Stimulated activated CD8-positive, alpha-beta memory T cell treated with anti-CD3 and anti-CD28 coated beads, Interleukin-4, amount 100 ng/mL, for 48 hours (primary cell): Measurements from ENCODE around the gene RPL18A.

Experiments
- DNase-seq: peaks from one replicate; pipeline ENCODE4 v3.0.0-alpha.2; 2020

Gene RPL18A

GRCh38 chr19:17859533-17860330, at the start of gene RPL18A:
Gene RPL18A (plus strand): TSS chr19:17859910. CDS start chr19:17859957, 47 bp downstream.
- peak; percentile 99 for DNase-seq

DNA sequence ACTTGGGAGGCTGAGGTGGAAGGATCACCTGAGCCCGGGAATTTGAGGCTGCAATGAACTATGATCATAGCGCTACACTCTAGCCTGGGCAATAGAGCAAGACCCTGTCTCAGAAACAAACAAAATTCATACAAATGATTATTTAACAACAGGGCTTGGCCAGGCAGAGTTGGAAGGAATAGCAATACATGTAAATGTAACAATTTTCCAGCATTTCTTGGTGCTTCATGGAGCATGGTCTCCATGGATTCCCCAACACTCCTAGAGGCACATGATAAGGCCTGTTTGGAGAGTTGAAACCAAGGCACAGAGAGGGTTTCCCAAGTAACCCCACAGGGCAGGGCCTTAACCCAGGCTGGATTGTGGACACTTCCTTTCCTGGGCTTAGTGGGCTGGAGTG, 48.6 kb upstream of the RPL18A start:
- no peak for DNase-seq

DNA sequence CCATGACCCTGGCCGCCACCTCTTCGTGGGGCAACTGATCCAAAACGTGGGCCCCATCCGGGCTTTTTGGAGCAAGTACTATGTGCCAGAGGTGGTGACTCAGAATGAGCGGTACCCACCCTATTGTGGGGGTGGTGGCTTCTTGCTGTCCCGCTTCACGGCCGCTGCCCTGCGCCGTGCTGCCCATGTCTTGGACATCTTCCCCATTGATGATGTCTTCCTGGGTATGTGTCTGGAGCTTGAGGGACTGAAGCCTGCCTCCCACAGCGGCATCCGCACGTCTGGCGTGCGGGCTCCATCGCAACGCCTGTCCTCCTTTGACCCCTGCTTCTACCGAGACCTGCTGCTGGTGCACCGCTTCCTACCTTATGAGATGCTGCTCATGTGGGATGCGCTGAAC, 48.0 kb upstream of the RPL18A start:
- DNase-seq, result no peak

- no peak for DNase-seq
These were observed 47.6 kb upstream of the RPL18A start for GRCh38 chr19:17812099-17812498.

- no peak for DNase-seq
These were observed 41.9 kb upstream of the RPL18A start for GRCh38 chr19:17817668-17818363.

GRCh38 chr19:17821190-17821589, 38.5 kb upstream of the RPL18A start, which contains the start of gene INSL3:
Gene INSL3 (minus strand): TSS chr19:17821519. CDS start chr19:17821506, 13 bp downstream.
- no peak for DNase-seq

DNA sequence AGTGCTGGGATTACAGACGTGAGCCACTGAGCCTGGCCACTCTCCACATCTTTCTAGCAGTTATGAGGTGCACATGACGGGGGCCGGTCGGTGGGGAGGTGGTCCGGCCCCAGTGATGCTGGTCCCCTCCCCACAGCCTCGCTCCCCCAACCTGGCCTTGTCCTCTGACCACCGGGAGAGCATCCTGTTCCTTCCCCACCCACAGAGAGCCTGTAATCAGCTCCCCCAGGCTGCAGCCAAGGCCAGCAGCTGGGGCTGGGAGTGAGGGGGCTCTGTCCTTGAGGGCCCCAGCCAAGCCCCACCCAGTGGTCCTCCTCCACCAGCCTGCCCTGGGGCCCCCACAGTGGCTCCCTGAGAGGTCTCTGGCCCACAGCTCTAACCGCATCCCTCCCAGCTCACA, 35.4 kb upstream of the RPL18A start:
- no peak for DNase-seq

DNA sequence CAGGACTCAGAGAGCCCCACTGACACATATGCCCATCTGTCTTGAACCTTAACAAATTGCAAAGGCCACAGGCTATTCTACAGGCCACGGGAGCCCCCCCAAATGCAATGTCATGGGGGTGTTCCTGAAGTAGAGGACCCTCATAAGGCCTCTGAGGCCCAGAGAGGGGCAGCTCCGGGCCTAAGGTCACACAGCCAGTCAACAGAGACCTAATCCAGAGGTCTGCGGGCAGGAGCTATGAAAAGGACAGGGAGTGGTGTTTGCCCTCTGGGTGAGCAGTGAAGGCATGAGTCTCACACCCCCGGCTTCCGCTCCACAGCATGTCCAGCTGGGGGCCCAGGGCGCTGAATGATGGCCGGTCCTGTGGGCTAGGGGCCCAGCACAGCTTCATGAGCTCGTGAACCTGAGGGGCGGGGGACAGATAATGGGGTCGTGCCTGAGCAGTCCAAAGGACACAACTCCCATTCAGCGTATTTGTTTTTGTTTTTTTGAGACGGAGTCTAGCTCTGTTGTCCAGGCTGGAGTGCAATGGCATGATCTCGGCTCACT, 33.1 kb upstream of the RPL18A start:
- DNase-seq, result no peak

DNA sequence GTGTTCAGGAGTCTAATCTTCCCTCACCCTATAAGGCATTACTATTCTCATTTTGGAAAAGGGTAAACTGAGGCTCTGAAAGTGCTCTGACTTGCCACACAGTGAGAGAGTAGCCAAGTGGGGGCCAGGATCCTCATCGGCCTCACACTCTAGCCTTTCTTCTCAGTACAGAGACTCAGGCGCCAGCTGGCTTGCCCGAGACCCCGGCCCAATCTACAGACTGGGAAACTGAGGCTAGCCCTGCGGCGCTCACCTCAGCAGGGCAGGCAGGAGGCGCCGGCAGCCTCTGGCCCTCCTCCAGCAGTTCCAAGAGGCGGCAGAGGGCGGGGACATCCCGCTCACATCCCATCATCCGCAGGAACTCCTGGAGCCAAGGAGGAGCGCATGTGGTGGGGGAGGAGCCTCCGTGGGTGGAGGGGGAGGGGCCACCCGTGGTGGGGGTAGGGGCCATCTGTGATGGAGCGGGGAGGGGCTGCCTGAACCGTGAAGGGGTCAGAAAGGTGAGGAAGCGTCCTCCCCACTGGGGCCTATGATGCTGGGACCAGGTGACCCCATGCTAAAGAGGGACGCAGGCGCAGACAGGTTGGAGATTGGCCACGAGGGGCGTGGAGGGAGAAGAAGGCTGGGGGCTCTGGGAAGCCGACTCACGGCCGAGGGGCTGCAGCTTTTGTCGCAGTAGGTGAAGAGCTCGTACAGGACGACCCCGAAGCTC, 29.7 kb upstream of the RPL18A start:
- no peak for DNase-seq

GRCh38 chr19:17830567-17831418, 28.9 kb upstream of the RPL18A start:
- DNase-seq, result peak; percentile 83

- DNase-seq, result no peak
These were observed 28.3 kb upstream of the RPL18A start for GRCh38 chr19:17831419-17831888.

GRCh38 chr19:17832443-17833208, 27.1 kb upstream of the RPL18A start:
- no peak for DNase-seq

GRCh38 chr19:17834350-17835181, 25.1 kb upstream of the RPL18A start:
- DNase-seq, result no peak

- DNase-seq, result no peak
These were observed 24.3 kb upstream of the RPL18A start for GRCh38 chr19:17835182-17836006.

- no peak for DNase-seq
These were observed 23.2 kb upstream of the RPL18A start for GRCh38 chr19:17836530-17836929.

GRCh38 chr19:17837972-17838371, 21.7 kb upstream of the RPL18A start:
- DNase-seq, result no peak

- no peak for DNase-seq
These were observed 19.7 kb upstream of the RPL18A start for GRCh38 chr19:17840019-17840418.

DNA sequence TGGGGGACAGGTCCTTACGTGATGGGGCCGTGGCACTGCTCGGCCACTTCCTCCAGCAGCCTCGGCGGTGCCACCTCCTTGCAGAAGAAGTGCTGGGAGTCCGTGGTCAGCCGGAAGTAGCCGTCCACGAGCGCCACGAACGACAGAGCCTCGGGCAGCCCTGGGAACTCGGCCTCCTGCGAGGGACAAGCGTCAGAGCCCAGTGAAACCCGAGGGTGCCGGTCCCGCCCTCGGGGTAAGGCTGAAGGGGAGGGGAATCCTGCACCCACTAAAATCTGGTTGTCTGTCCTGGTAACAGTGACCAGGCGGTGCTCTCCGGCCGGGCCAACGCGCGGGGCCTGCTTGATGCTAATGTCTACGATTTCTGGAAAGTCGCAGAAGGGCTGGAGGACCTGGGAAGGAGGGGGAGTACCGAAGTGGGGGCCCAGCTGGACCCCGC, 18.3 kb upstream of the RPL18A start:
- DNase-seq, result no peak
